HG02938 (cell line): ENCODE results near the gene PIK3C2B.
"Not testable (repeated sequence)": the region's sequence is repeated elsewhere in the genome, so short reads cannot be mapped to it uniquely, and the experiment has no call there.

Experiments
- ATAC-seq: cut with Tn5 transposase; IDR thresholded peaks from one replicate; pipeline ENCODE4 v1.9.1; 2021; ENCODE audit warnings: mild to moderate bottlenecking, moderate library complexity; ENCODE audit not compliant: unreplicated experiment

Gene PIK3C2B, protein sequence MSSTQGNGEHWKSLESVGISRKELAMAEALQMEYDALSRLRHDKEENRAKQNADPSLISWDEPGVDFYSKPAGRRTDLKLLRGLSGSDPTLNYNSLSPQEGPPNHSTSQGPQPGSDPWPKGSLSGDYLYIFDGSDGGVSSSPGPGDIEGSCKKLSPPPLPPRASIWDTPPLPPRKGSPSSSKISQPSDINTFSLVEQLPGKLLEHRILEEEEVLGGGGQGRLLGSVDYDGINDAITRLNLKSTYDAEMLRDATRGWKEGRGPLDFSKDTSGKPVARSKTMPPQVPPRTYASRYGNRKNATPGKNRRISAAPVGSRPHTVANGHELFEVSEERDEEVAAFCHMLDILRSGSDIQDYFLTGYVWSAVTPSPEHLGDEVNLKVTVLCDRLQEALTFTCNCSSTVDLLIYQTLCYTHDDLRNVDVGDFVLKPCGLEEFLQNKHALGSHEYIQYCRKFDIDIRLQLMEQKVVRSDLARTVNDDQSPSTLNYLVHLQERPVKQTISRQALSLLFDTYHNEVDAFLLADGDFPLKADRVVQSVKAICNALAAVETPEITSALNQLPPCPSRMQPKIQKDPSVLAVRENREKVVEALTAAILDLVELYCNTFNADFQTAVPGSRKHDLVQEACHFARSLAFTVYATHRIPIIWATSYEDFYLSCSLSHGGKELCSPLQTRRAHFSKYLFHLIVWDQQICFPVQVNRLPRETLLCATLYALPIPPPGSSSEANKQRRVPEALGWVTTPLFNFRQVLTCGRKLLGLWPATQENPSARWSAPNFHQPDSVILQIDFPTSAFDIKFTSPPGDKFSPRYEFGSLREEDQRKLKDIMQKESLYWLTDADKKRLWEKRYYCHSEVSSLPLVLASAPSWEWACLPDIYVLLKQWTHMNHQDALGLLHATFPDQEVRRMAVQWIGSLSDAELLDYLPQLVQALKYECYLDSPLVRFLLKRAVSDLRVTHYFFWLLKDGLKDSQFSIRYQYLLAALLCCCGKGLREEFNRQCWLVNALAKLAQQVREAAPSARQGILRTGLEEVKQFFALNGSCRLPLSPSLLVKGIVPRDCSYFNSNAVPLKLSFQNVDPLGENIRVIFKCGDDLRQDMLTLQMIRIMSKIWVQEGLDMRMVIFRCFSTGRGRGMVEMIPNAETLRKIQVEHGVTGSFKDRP (N-terminal part only)

DNA sequence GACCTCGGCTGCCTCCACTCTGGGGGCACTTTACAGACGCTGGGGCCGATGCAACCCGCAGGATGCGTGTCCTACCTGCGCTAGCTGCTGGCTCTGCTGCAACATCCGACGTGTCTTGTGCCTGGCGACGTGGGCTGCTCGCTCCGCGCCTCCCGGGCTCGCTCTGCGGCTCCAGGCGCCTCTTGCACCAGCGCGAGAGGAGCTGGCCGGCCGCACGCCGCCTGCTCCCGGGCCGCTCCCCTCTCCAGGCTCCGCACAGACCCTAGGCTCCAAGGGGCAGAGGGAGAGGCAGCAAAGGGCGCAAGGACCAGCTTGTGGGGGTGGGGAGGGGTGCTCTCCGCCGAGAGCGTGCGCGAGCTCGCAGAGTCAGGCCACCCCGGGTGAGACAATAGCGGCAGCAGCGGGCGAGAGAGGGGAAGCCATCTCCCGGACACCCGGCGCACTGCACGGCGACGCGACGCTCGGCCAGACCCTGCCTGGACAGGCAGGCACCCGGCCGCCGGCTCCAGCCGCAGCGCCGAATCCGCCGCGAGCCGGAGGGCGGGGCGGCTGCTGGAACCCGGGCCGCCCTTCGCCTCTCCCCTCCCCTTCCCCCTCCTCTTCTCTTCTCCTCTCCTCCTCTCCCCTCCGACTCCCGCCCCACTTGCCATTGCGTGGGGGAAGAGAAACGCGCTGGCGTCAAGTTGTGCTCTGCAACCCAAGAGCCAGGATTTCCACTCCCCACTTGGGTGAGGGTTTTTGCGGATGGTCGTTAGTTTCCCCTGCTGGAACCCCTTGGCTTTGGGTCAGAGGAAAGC lies at the start of gene PIK3C2B:
PIK3C2B (minus strand) TSS at position 525 of the 797 bp plus-strand sequence. CDS start 25,003 bp downstream, outside the sequence.
- peak; percentile 71 for ATAC-seq

DNA sequence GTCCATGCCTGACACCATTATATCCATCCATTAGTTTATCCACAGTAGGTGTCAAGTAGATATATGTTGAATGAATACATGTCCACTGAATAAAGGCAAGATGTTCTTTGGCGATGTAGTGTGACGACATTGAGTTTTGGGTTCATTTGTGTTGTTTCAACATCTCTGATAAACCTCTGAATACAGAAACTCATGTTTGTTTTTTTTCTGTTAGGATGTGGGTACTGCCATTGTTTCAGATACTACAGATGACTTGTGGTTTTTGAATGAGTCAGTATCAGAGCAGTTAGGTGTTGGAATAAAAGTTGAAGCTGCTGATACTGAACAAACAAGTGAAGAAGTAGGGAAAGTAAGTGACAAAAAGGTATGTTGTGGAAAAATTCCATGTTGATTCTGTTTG lies 49.7 kb upstream of the PIK3C2B start:
- ATAC-seq, result peak; percentile 54

DNA sequence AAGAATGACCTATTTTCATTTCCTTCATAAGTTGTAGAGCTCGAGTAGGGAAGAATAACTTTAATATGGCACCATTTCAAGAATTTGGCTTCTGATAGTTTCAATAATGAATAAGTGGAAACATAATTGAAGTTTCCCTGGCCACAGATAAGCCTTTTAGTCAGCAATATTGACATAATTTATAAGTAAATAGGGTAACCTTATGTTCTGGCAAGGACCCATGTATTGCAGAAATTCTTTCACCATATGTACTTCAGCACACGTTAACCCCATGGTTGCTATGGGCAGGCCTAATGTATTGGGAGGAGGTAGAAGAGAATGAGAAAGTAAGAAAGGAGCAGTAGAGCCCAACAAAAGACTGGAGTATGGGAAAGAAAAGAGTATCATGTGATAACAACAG lies 47.0 kb upstream of the PIK3C2B start:
- no peak for ATAC-seq

DNA sequence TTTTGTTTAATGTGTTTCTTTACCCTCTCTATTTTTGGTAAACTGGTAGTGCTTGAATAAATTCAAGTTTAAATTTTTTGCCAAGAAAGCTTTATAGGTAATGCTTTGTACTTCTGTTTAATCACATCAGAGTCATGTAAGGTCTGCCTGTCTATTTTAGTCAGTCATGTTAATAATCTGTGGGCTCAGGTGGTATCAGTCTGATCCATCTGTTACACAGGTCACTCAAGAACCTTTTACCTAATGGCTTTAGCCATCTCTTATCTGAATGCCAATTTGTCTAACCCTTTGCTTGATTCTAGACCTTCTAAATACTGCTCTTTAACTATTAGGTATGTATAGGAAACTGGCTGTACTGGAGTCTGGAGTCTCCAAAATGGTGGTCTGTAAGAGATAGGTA lies 38.2 kb upstream of the PIK3C2B start:
- no peak for ATAC-seq

DNA sequence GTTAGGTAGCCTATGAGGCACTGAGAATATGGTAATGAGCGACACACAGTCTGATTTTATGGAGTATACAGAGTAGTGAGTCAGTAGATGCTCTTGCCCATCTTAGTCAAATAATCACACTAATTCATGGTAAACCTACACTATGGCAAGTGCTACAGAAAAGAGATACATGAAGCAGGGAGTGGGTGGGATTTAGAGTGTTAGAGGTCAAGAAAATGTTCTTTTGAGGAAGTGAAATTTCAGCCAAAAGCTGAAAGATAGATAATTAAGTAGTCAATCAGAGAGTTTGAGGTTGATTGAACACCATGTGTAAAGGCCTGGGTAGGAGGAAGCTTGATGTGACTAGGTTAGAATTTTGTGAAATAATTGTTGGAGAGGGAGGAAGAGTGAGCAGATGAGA lies 36.3 kb upstream of the PIK3C2B start:
- peak; percentile 84 for ATAC-seq

DNA sequence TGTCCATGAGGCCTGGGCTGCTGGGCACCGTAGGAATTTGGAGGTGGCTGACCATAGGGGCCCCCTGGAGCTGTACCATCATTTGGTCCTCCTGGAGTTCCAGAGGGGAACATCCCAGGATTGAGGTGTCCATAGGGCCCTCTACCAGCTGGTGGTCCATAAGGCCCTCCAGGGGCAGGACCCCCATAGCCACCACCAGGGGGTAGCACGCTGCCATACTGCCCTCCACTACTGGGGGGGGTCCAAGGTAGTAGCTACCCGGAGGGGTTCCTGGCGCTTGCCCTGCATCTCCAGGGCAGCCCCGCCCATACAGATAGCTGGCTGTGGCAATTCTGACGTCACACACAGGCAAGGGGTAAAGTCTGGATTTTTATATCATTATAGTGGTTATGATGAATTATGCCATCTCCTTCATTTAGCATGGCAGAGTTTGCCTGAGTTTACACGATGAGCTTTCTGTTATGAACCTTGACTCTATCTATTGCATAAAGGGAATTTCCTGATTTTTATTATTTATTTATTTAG lies 34.8 kb upstream of the PIK3C2B start:
- ATAC-seq, result no peak

DNA sequence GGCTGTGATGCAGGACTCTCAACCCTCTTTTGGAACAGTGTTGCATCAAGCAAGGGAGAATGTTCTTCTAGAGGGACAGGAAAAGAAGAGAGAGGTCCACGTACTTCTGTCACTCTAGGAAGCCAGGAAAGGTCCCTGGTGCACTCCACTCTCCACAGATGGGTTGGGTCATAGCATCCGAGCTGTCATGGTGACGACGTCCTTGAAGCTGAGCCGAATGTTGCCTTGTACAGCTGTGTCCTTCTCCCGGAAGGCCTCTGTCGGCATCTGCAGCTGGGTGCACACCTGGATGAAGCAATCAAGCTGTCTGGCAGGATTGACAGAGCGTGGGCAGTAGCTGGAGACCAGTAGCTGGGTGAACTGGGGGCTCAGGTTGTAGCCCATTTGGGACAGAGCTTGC lies 34.1 kb upstream of the PIK3C2B start:
- no peak for ATAC-seq

DNA sequence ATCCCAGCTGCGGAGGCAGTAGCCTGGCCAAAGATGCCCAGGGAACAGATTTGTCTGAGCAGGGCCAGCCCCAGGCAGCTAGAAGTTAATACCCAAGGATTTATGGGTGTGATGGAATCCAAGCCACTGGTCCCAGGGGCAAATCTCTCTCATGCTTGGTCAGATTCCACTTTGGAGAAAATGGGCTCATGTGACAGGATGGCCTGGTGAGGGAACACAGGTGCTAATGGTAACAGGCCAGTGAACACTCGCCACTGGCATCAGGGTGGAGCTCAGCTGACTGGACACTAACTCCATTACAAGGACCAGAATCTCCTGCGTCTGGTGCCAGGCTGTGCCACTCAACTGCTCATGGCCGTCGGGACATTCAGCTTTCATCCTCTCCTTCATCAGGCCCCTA lies 33.6 kb upstream of the PIK3C2B start:
- ATAC-seq, result no peak

DNA sequence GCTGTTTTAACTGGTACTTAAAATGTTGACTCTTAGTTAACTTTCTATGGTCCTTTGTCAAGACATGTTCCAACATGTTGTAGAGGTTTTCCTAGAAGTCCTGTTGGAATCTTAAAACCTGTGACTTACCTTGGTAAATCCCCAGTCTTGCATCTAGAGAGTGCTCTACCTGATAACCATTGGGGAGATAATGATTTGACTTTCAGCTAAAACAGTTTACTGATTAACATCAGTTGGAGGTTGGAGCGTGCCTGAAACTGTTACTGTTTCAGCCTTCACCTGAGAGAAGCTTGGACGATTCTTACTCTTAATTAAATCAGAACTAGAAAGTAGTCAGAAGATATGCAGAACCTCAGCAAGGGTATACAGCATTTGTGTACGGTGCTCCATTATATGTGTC lies 30.4 kb upstream of the PIK3C2B start:
- ATAC-seq, result no peak

DNA sequence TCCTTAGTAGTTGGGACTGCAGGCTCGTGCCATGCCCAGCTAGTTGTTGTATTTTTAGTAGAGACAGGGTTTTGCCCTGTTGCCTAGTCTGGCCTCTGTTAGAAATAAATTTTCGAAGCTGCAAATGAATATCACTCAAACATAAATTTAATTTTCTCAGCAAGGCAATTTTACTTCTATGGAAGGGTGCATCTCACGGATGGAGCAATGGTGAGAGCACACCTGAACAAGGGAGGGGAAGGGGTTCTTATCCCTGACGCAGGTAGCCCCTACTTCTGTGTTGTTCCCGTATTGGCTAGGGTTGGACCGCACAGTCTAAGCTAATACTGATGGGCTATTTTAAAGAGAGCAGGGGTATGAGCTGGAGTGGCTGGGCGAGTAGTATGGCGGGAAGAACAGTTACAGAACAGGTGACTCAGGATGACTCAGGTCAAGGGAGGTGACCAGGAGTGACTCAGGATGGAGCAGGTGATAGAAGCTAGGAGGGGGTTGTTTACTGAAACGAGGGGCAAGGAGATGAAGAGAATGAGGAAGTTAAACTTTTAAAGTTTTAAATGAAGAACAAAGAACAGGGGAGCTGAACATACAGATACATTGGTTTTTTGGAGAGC lies 29.1 kb upstream of the PIK3C2B start:
- ATAC-seq, result no peak

DNA sequence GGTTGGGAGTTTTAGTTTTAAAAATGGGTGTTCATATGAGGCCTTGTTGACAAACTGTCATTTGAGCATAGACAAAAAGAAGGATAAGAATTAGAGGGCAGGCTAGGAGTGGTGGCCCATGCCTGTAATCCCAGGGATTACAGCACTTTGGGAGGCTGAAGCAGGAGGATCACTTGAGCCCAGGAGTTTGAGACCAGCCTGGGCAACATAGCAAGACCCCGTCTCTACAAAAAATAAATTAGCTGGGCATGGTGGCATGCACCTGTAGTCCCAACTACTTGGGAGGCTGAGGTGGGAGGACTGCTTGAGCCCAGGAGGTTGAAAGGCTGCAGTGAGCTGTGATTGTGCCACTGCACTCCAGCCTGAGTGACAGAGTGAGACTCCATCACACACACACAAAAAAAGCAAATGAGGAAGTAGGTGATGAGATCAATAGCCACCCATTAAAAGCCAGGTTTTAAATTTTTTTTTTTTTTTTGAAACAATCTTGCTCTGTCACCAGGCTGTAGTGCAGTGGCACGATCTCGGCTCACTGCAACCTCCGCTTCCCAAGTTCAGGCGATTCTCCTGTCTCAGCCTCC lies 27.4 kb upstream of the PIK3C2B start:
- ATAC-seq, result not testable (repeated sequence)

DNA sequence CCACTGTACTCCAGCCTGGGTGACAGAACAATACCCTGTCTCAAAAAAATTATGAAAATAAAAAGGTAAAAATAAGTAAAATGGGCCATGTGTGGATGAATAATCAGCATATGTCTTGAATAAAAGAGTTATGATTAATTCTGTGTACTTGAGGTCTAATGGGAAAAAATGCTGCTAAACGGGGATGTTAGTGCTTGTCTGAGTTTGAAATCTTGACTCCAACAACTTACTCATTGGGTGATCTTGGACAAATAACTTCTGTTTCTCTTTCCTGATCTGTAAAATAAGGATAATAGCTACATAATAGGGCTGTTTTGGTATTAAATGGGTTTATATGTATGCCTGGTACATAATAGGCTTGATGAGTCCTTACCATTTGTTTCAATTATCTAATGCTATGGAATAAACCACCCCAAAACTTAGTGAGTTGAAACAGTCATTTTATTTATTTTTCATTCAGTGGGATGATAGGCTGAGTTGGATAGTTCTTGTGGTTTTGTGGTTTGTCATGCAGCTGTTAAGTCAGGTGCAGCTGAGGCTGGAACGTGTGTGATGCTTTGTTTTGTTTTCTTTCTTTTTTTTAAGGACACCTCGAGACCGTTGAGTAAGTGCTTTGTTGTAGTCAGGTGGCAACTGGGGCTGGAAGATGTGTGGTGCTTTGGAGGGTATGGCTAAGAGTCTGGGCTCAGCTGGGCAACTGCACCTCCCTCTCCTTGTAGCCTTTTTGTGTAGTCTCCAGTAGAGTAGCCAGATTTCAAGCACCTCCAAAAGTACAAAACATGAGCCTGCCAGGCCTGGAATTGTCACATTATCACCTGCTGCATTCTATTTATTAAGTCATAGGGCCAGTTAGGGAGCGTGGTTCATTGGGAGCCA lies 26.5 kb upstream of the PIK3C2B start:
- peak; percentile 44 for ATAC-seq

DNA sequence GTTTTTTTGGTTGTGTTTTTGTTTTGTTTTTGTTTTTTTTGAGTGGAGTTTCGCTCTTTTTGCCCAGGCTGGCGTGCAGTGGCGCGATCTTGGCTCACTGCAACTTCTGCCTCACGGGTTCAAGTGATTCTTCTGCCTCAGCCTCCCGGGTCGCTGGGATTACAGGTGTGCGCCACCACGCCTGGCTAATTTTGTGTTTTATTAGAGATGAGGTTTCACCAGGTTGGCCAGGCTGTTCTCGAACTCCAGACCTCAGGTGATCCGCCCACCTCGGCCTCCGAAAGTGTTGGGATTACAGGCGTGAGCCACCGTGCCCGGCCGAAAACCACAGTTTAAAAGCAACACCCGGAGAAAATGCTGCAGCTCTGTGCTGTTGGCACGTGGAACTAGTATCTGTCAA lies 22.8 kb upstream of the PIK3C2B start:
- not testable (repeated sequence) for ATAC-seq

DNA sequence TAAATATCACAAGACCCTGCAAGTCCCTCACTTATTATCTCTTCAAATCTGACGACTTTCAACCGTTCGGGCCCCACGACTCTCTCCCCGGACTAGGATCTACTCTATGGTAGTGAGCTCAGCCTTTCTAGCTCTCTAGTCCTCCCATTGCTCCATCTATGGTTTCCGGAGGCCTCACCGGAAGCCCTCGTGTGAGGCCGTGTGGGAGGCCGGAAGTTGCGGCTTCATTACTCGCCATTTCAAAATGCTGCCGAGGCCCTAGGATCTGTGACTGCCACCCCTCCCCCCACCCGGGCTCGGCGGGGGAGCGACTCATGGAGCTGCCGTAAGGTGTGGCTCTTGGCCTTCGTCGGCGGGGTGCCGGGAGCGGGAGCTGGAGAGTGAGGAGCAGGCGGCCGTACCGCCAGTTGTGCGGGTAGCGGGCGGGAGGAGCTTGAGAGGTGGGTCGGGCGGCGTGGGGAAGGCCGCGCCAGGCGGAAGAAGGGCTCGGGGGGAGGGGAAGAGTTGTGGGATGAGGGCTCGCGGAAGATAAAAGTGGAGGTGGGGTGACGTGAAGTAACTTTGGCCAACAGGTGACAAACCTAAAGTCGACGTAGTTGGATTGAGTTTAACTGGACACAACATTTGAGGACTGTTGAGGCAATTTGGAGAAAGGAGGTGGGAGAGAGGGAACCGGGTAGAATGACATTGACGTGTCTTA lies 21.7 kb upstream of the PIK3C2B start, which contains the start of gene MDM4:
MDM4 (plus strand) TSS at position 227 of the 700 bp plus-strand sequence. CDS start 9,113 bp downstream, outside the sequence.
- peak; percentile 70 for ATAC-seq

DNA sequence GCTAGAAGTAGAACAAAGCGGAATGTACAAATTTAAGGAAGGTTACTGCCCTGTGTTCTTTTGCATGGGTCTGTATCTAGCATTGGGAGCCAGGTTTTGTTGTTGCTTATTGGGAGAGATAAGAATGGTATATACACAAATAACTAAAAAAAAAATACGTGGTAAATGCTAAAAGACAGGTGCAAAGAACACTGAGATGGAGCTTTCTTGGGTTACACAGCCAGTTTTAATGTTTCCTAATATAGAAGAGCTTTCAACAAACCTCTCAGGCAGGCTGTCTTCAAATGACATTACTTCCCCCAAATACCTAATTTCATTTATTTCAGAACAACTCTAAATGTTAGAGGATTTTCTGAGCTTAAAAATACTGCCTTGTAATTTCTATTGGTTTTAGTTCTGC lies 20.2 kb upstream of the PIK3C2B start:
- no peak for ATAC-seq

DNA sequence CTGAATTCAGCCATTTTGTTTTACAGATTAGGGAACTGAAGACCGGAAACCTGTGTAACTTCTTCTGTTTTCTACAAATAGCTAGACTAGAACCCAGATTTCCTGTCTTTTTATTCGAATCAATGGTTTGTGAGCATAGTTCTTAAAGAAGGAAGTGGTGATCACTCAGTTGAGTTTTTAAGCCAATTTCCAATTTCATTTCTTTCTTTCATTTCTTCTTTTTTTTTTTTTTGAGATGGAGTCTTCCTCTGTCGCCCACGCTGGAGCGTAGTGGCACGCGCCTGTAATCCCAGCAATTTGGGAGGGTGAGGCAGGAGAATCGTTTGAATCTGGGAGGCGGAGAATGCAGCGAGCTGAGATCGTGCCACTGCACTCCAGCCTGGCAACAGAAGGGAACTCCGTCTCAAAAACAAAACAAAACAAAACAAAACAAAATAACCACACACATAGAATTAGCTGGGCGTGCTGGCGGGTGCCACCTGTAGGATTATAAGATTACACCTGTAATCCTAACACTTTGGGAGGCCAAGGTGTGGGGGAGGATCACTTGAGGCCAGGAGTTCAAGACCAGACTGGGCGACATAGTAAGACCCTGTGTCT lies 18.6 kb upstream of the PIK3C2B start:
- peak; percentile 36 for ATAC-seq

DNA sequence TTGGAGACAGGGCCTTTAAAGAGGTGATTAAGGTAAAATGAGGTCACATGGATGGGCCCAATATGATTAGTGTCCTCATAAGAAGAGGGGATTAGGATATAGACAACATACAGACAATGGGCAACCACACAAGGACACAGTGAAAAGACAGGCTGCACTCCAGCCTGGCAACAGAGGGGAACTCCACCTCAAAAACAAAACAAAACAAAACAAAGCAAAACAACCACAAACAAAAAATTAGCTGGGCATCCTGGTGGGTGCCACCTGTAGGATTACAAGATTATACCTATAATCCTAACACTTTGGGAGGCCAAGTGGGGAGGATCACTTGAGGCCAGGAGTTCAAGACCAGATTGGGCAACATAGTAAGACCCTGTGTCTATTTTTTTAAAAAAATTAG lies 16.8 kb upstream of the PIK3C2B start:
- no peak for ATAC-seq
